Suprapubic skin (tissue), 4 donors: Measurements from ENCODE around the gene GREM2. TPM values are rescaled to one million over a fixed set of nuclear protein-coding genes. Genes with fewer than 3 reads are reported as not detected.
A peak's percentile ranks its signal among the peaks of the same experiment; 100 is the strongest.

Source experiments
- DNase-seq, 2 donors: peaks; one replicate each; pipeline ENCODE4 v3.0.0-alpha.2; 2019; ENCODE audit warnings: low spot score in 2 of 2
- H3K27ac ChIP-seq: fragments of 200-600 bp; sonication (generic); one replicate; pipeline ENCODE4 v1.5.1; 2019
- H3K27me3 ChIP-seq: fragments of 200-600 bp; sonication (generic); one replicate; pipeline ENCODE4 v1.5.1; 2019
- H3K36me3 ChIP-seq: fragments of 200-600 bp; sonication (generic); one replicate; pipeline ENCODE4 v1.5.1; 2019
- H3K4me1 ChIP-seq: fragments of 200-600 bp; sonication (generic); one replicate; pipeline ENCODE4 v1.5.1; 2019
- H3K4me3 ChIP-seq: fragments of 200-600 bp; sonication (generic); one replicate; pipeline ENCODE4 v1.5.1; 2019; ENCODE audit warnings: mild to moderate bottlenecking
- H3K9me3 ChIP-seq: fragments of 200-600 bp; sonication (generic); one replicate; pipeline ENCODE4 v1.5.1; 2019
- CTCF ChIP-seq, 2 donors: fragments of 200-600 bp in 1 of 2; fragments of 450-650 bp in 1 of 2; sonication (generic) in 1 of 2; IDR thresholded peaks; one replicate each; pipeline ENCODE4 v1.5.1; 2016 to 2019; ENCODE audit warnings: antibody characterized with exemption in 2 of 2, mild to moderate bottlenecking in 1 of 2, moderate library complexity in 1 of 2
- EP300 ChIP-seq: sonication (generic); formaldehyde crosslinking; IDR thresholded peaks from one replicate; pipeline ENCODE4 v1.6.1; 2017; ENCODE audit warnings: antibody characterized with exemption
- POLR2A ChIP-seq, 2 donors: fragments of 450-650 bp; IDR thresholded peaks; one replicate each; pipeline ENCODE4 v1.6.1; 2017; ENCODE audit warnings: antibody characterized with exemption in 2 of 2, mild to moderate bottlenecking in 2 of 2, moderate library complexity in 2 of 2
- POLR2AphosphoS5 ChIP-seq, 3 donors: sonication (generic); formaldehyde crosslinking; IDR thresholded peaks; one replicate each; pipeline ENCODE4 v1.6.1; 2017; ENCODE audit warnings: antibody characterized with exemption in 3 of 3
- WGBS: methylation state at CpG from one replicate; pipeline ENCODE4 v1.1.5; 2018; 5-methylcytosine and 5-hydroxymethylcytosine counted together
- total RNA-seq, 4 donors: library from RNA; depleted of rRNA; stranded (reverse); fragments of >200 nt; gene quantifications; one replicate each; pipeline ENCODE4 v1.1.0, GENCODE V29; 2016

GREM2 gene
- total RNA-seq, 4 donors from 2014 or later = 0.11 to 1.3 (median 0.38) TPM

- WGBS = 41% methylated on average over 9 of the region's 9 CpGs
- no peak for DNase-seq
- no peak for TF ChIP-seq POLR2AphosphoS5 (IDR thresholded peaks at IDR 0.05)
- TF ChIP-seq POLR2A (IDR thresholded peaks at IDR 0.05) = no peak
- no peak for TF ChIP-seq CTCF (IDR thresholded peaks at IDR 0.05)
- Histone ChIP-seq H3K4me3 (peak overlapping the region; percentile 25), H3K27me3 (no peaks in the 10 kb centered on the region), H3K36me3 (no peaks in the 10 kb centered on the region), H3K27ac (peak overlapping the region; percentile 57), H3K9me3 (no peaks in the 10 kb centered on the region), H3K4me1 (no peaks in the 10 kb centered on the region)
Measured at GRCh38 chr1:240575981-240576662, 35.8 kb downstream of the GREM2 start.

- 72% methylated on average over 1 of the region's 1 CpG for WGBS
Measured at GRCh38 chr1:240572328-240572727, 39.6 kb downstream of the GREM2 start.

GRCh38 chr1:240571782-240572181 lies 40.2 kb downstream of the GREM2 start:
- DNase-seq = no peak
- 72% methylated on average over 5 of the region's 5 CpGs for WGBS
- Histone ChIP-seq H3K4me3 (no peak overlapping the region), H3K27ac (peak overlapping the region; percentile 26), H3K9me3 (no peaks in the 10 kb centered on the region), H3K4me1 (no peaks in the 10 kb centered on the region), H3K36me3 (no peaks in the 10 kb centered on the region), H3K27me3 (no peaks in the 10 kb centered on the region)
- TF ChIP-seq POLR2A (IDR thresholded peaks at IDR 0.05) (no peak), POLR2AphosphoS5 (IDR thresholded peaks at IDR 0.05) (no peak), EP300 (no peak), CTCF (IDR thresholded peaks at IDR 0.05) (no peak)

More at GRCh38 chr1:240572328-240572727, 39.6 kb downstream of the GREM2 start:
- Histone ChIP-seq H3K9me3 (no peaks in the 10 kb centered on the region), H3K27me3 (no peaks in the 10 kb centered on the region), H3K4me3 (no peak overlapping the region), H3K4me1 (no peaks in the 10 kb centered on the region), H3K36me3 (no peaks in the 10 kb centered on the region), H3K27ac (peak overlapping the region; percentile 26)
- TF ChIP-seq POLR2A (IDR thresholded peaks at IDR 0.05) = no peak
- no peak for DNase-seq

- WGBS = 89% methylated on average over 2 of the region's 2 CpGs
- no peaks in the 10 kb centered on the region for H3K36me3 ChIP-seq
- no peak for DNase-seq
Measured at GRCh38 chr1:240567066-240567465, 44.9 kb downstream of the GREM2 start.

GRCh38 chr1:240562779-240563178 lies 49.2 kb downstream of the GREM2 start:
- DNase-seq = no peak
- Histone ChIP-seq H3K4me3 (no peak overlapping the region), H3K27me3 (no peaks in the 10 kb centered on the region), H3K9me3 (no peaks in the 10 kb centered on the region), H3K36me3 (no peaks in the 10 kb centered on the region), H3K4me1 (no peaks in the 10 kb centered on the region), H3K27ac (no peak overlapping the region)
- 92% methylated on average over 3 of the region's 3 CpGs for WGBS
- TF ChIP-seq POLR2A (IDR thresholded peaks at IDR 0.05) = no peak
- no peak for TF ChIP-seq CTCF (IDR thresholded peaks at IDR 0.05)
- TF ChIP-seq POLR2AphosphoS5 (IDR thresholded peaks at IDR 0.05) = no peak
- TF ChIP-seq EP300 = no peak

More at GRCh38 chr1:240567066-240567465, 44.9 kb downstream of the GREM2 start:
- Histone ChIP-seq H3K9me3 (no peaks in the 10 kb centered on the region), H3K4me3 (no peak overlapping the region), H3K27me3 (no peaks in the 10 kb centered on the region), H3K27ac (no peak overlapping the region), H3K4me1 (no peaks in the 10 kb centered on the region)
- TF ChIP-seq POLR2A (IDR thresholded peaks at IDR 0.05) = no peak
- no peak for TF ChIP-seq POLR2AphosphoS5 (IDR thresholded peaks at IDR 0.05)
- no peak for TF ChIP-seq CTCF (IDR thresholded peaks at IDR 0.05)
- no peak for TF ChIP-seq EP300
